ENCODE measurements around the gene HOXB8.

HOXB8 gene

GRCh38 chr17:48642059-48642842, 27.2 kb upstream of the HOXB8 start:
- H3K9me3 ChIP-seq (ENCODE audit: severe bottlenecking): no peaks in the 10 kb centered on the region
- ATAC-seq (ENCODE audit: low read depth) (no peak), DNase-seq (ENCODE audit: low spot score) (no peak)
- no peak overlapping the region for H3K27ac ChIP-seq (ENCODE audit: poor library complexity, severe bottlenecking)
- H3K27me3 ChIP-seq (ENCODE audit: insufficient read depth, poor library complexity, severe bottlenecking): peaks cover 17% of the 10 kb centered on the region
- H3K36me3 ChIP-seq (ENCODE audit: low read depth): no peaks in the 10 kb centered on the region
- H3K4me3 ChIP-seq (ENCODE audit: severe bottlenecking): no peak overlapping the region
- no peaks in the 10 kb centered on the region for H3K4me1 ChIP-seq (ENCODE audit: insufficient read depth, poor library complexity, severe bottlenecking)
- no peak for TF ChIP-seq CTCF (IDR thresholded peaks at IDR 0.05; ENCODE audit: poor library complexity, severe bottlenecking)

- H3K9me3 ChIP-seq (ENCODE audit: severe bottlenecking): no peaks in the 10 kb centered on the region
- no peaks in the 10 kb centered on the region for H3K36me3 ChIP-seq (ENCODE audit: low read depth)
- no peak for TF ChIP-seq CTCF (IDR thresholded peaks at IDR 0.05; ENCODE audit: poor library complexity, severe bottlenecking)
- no peak for ATAC-seq (ENCODE audit: low read depth)
- no peak for DNase-seq (ENCODE audit: low spot score)
- H3K4me3 ChIP-seq (ENCODE audit: severe bottlenecking): no peak overlapping the region
- H3K4me1 ChIP-seq (ENCODE audit: insufficient read depth, poor library complexity, severe bottlenecking): no peaks in the 10 kb centered on the region
- H3K27me3 ChIP-seq (ENCODE audit: insufficient read depth, poor library complexity, severe bottlenecking): peaks cover 13% of the 10 kb centered on the region
- H3K27ac ChIP-seq (ENCODE audit: poor library complexity, severe bottlenecking): no peak overlapping the region
Observed at GRCh38 chr17:48641541-48642058, 26.5 kb upstream of the HOXB8 start.

GRCh38 chr17:48640858-48641180, 25.7 kb upstream of the HOXB8 start:
- TF ChIP-seq CTCF (IDR thresholded peaks at IDR 0.05; ENCODE audit: poor library complexity, severe bottlenecking): no peak

GRCh38 chr17:48639982-48640857, 25.1 kb upstream of the HOXB8 start:
- no peak for ATAC-seq (ENCODE audit: low read depth)
- Histone ChIP-seq H3K36me3 (ENCODE audit: low read depth) (no peaks in the 10 kb centered on the region), H3K4me1 (ENCODE audit: insufficient read depth, poor library complexity, severe bottlenecking) (no peaks in the 10 kb centered on the region), H3K27ac (ENCODE audit: poor library complexity, severe bottlenecking) (no peak overlapping the region), H3K4me3 (ENCODE audit: severe bottlenecking) (no peak overlapping the region), H3K27me3 (ENCODE audit: insufficient read depth, poor library complexity, severe bottlenecking) (no peaks in the 10 kb centered on the region), H3K9me3 (ENCODE audit: severe bottlenecking) (no peaks in the 10 kb centered on the region)
- DNase-seq (ENCODE audit: low spot score): no peak
- TF ChIP-seq CTCF (IDR thresholded peaks at IDR 0.05; ENCODE audit: poor library complexity, severe bottlenecking): no peak

More at GRCh38 chr17:48640858-48641180, 25.7 kb upstream of the HOXB8 start:
- ATAC-seq (ENCODE audit: low read depth) (no peak), DNase-seq (ENCODE audit: low spot score) (no peak)
- H3K27ac ChIP-seq (ENCODE audit: poor library complexity, severe bottlenecking): no peak overlapping the region
- no peaks in the 10 kb centered on the region for H3K36me3 ChIP-seq (ENCODE audit: low read depth)
- H3K4me1 ChIP-seq (ENCODE audit: insufficient read depth, poor library complexity, severe bottlenecking): no peaks in the 10 kb centered on the region
- peaks cover 6% of the 10 kb centered on the region for H3K27me3 ChIP-seq (ENCODE audit: insufficient read depth, poor library complexity, severe bottlenecking)
- H3K9me3 ChIP-seq (ENCODE audit: severe bottlenecking): no peaks in the 10 kb centered on the region
- H3K4me3 ChIP-seq (ENCODE audit: severe bottlenecking): no peak overlapping the region

Data from RWPE2 (cell line).